AML-193 (cell line): Measurements from ENCODE around the gene YTHDF1.
"Not testable (repeated sequence)": the region's sequence is repeated elsewhere in the genome, so short reads cannot be mapped to it uniquely, and the experiment has no call there.

Experiments
- DNase-seq, 2 experiments: peaks; one replicate each; lab custom pipeline; 2025; lab: John Stamatoyannopoulos, UW

Gene YTHDF1

DNA sequence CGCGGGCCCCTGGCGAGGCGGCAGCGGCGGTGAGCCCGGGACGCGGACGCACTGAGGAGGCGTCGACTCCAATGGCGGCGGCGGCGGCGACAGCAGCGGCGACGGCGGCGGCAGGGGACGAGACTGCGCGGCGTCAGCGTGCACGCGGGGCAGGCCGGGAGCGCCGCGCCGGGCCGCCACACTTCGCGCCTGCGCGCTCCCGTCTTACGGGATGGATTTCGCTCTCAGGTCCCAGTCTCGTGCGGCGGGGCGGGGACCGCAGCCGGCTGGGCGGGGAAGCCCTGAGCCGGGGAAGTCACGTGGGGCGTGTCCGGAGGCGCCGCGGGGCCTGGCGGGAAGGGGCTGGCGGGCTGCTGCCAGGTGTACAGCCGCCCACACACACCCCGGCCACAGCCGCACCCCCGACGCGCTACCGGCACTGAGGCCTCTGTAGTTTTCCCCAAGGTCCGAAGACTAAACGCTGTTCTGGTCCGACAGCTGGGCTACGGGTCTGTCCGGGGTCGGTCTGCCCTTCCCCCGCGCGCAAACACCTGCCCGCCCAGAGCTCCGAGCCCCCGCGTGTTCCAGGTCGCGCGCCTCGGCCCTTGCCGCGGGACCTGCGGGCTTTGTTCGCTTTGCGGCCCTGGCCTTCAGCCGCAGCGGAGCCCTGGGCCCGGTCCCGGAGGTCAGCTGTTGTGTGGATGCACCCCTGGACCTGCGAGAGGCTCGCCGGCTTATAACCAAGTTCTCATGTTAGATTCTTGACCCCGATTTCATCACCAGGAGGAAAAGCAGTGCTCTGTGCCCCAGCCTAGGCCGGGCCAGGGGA is at the start of gene YTHDF1:
Gene YTHDF1, minus strand, starts transcription at position 91 of the 808 bp plus-strand sequence. CDS start 239 bp downstream, outside the sequence.
- DNase-seq = peak; percentile 90 to 91

DNA sequence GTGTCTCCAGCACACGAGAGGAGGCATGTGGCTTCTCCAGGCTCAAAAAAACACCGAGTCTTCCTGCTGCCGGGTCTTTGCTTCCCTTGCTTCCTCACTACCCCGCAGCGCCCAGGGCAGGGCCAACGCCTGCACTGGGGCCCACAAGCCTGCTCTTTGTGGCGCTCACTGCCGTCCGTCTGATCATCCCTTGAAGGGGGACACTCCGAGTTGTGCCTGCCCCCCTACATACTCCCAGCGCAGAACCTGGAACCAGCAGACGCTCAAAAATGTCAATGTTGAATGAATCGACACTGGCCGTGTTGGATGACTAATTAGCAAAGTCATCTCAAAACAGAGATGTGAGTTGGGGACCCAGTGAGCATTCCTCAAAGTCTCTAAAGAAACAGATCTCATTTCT is 48.6 kb upstream of the YTHDF1 start:
- DNase-seq = no peak

DNA sequence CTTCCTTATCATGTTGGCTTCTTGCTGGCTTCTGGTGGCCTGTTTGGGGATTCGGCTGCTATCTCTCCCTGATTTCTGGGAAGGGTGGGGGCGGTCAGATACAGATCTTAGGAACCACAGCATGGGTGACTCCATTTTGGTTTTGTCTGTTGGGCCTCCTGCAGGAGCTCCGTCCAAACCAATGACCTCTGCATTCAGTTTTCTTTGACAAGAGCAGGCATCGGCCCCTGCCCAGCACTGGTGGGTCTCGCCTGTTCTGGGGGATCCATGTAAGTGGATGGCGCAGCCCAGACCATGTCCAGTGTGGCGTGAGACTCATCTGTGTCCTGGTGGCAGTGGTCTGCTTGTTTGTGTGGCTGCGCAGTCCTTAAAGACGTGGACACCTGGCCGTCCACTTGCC is 48.1 kb upstream of the YTHDF1 start:
- no peak for DNase-seq

DNA sequence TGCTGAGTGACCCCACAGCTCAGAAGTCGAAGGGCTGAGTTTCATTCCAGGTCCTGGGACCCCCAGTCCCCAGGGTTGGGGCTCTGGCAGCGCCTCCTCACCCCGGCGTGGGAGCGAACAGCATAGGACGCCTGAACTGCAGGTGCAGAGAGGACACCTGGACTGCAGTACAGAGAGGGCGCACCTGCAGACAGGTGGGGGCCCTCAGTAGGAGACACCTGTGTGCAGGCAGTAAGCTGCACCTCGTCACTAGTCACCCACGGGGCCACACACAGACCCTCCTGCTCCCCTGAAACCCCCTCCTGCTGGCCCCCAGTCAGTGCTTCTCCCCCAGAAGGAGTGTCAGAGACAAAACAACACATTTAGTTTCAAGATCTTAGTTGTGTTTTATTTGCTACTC is 46.9 kb upstream of the YTHDF1 start:
- DNase-seq = no peak

DNA sequence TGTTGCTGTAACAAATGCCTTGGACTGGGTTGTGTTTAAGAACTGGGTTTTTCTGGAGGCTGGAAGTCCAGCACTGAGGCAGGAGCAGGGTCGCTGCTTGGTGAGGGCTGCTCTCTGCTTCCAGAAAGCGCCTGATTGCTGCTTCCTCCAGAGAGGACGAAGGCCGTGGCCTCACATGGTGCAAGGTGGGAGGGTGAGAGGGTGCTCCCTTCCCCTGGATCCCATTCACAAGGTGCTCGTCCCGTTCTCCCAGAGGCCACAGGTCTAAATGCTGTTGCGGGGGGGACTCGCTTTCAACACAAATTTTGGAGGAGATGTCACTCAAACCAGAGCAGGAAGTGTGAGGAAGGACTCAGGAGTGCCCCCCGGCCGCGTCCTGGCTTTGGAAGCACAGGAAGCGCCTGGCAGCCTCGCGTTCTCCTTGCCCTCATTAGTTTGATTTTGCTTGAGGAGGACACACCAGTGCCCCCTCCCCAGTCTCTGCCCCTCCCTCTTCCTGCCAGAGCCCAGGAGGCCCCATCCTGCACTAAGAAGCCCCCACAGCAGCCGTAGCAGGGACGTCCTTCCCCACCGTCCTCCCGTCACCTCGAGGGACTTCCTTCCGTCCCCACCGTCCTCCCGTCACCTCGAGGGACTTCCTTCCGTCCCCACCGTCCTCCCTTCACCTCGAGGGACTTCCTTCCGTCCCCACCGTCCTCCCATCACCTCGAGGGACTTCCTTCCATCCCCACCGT is 46.0 kb upstream of the YTHDF1 start:
- DNase-seq = no peak

DNA sequence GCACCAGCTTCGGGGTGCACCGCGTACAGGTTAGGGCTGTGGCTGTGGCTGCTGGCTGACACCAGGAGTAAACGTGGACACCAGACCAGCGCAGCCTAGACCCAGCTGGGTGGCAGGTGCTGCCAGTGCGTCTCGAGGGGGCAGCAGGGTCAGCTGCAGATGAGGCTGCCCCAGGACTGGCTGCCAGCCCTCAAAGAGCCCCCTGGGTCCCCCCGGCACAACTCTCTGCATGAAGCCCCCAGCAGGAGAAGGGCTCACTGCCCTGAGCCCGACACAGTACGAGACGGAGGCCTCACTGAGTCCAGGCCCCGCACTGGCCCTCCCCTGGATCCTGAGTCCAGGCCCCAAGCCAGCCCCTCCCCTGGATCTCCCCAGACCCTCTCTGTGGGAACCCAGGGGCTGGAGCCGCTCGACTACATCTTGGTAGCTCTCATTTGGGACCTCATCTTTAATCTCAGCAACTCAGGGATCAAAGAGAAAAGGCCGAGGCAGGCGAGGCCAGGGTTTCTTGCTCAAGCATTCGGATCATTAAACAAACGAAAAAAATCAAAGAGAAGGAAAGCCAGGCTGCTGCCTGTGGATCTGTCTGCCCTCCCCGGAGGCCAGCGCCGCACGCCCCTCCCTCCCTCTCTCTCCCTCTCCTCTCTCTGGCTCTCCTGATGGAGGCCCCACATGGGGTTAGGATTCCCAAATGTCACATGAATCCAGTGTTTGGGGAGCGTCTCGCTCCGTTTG is 45.3 kb upstream of the YTHDF1 start:
- no peak for DNase-seq

DNA sequence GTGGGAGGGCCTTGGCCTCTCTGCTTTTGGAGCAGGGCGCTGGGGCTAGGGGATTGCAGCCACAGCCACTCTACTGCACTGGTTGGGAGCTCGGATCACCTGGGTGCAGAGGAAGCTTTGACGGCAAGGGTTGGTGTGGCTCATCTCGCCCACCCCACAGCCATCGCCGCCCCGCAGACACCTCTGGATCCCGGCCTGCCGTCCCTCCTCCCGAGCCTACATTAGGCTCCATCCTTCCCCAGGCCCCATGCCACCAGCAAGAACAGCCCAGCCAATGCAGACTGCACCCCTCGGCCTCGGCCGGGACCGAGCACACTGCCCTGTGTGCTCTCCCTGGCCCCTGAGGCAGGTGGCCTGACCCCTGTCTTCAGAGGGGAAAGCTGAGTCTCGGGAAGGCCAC is 44.6 kb upstream of the YTHDF1 start:
- no peak for DNase-seq

DNA sequence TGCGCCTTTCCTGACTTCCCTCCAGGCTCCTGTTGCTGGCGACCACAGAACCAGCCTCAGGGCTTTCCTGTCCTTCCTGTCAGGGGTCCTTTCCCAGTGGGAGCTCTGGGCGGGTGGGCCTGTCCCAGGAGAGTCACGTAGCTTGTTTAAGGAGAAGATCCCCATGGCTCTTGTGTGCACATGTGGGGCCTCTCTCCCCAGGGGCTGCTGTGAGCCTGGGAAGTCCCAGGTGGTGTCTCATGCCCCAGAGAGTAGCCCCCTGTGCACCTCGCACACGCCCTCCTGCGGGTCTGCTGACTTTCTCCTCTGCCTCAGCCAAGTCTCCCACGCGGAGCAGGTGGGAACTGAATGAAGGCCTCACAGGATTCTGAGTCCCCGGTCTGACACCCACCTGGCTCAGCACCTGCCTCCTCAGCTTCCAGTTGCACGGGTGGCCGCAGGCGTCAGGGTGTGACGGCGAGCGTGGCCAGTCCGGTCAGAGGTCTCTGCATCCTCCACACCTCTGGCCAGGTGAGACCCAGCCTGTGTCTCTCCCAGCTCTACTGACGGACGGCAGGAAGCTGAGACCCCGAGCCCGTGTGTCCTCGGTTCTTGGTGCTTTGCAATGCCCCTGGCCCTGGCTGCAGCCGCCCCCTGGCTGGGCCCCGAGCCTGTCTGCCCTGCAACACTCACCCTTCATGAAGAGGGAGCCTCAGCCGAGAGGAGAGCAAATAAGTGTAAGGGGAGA is 44.0 kb upstream of the YTHDF1 start:
- DNase-seq = no peak

DNA sequence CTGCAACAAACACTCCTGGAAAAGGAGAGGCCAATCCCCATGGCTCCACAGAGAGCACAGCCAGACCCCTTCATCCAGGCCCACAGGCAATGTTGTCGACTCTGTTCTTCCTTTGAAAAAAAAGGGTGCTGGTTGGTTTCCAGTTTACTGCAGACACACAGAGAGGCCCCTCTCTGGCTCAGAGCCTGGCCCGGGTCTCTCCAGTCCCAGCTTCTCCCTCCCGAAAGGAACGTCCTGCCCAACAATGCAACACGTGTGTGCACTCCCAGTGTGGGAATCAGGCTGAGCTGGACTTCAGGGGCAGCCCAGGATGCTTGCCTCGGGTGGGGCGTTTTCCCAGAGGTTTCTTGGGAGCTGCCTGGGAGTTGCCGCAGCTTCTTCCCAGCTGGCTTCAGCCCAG is 42.9 kb upstream of the YTHDF1 start:
- no peak for DNase-seq

DNA sequence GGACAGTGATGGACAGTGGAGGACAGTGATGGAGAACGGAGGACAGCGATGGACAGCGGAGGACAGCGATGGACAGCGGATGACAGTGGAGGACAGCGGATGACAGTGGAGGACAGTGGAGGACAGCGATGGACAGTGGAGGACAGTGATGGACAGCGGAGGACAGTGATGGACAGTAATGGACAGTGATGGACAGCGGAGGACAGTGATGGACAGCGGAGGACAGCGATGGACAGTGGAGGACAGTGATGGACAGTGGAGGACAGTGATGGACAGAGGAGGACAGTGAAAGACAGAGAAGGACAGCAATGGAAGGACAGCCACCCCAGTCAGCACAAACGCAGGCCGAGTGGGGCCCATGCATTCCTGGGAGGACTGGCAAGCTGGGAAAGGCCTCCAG is 41.7 kb upstream of the YTHDF1 start:
- DNase-seq = no peak

DNA sequence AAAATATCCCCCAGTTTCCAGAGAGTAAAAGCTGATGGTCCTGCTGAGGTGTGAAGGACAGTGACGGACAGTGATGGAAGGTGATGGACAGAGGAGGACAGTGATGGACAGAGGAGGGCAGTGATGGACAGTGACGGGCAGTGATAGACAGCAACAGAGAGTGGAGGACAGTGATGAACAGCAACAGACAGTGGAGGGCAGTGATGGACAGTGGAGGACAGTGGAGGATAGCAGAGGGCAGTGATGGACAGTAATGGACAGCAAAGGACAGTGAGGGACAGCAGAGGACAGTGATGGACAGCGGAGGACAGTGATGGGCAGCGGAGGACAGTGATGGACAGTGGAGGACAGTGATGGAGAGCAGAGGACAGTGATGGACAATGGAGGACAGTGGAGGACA is 41.0 kb upstream of the YTHDF1 start:
- no peak for DNase-seq

DNA sequence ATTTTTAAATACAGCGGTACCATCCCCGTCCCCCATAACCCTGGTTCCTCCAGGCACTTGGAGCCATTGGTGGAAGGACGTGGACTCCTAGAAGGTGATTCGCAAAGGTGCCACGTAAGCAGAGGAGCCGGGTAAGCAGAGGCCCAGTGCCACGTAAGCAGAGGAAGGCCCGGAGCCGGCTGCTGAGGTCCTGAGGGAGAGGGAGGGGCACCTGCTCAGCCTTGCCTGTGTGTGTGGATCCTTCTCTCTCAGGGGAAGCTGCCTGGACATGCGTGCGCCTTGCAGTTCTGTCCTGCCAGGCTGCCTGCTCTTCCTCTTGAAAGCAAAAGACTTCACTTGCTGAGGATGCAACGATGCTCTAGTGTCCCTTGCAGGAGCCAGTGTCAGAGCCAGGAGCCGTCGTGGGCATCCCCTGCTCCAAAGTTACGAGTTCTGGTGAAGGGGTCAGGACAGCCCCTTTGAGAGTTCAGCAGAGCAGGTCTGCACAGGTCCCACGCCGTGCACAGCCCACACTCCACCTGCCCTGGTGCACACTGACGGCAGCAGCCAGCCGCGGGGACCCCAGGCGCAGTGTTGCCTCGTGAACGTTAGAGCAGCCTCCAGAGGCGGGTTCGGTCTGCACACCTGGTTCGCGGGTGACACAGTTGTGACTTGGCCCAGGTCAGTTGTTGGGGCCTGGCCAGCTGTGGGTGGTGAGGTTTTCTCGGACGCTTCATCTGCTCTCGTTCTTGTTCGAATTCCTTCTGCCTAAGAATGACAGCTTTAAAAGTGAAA is 40.2 kb upstream of the YTHDF1 start:
- no peak for DNase-seq

DNA sequence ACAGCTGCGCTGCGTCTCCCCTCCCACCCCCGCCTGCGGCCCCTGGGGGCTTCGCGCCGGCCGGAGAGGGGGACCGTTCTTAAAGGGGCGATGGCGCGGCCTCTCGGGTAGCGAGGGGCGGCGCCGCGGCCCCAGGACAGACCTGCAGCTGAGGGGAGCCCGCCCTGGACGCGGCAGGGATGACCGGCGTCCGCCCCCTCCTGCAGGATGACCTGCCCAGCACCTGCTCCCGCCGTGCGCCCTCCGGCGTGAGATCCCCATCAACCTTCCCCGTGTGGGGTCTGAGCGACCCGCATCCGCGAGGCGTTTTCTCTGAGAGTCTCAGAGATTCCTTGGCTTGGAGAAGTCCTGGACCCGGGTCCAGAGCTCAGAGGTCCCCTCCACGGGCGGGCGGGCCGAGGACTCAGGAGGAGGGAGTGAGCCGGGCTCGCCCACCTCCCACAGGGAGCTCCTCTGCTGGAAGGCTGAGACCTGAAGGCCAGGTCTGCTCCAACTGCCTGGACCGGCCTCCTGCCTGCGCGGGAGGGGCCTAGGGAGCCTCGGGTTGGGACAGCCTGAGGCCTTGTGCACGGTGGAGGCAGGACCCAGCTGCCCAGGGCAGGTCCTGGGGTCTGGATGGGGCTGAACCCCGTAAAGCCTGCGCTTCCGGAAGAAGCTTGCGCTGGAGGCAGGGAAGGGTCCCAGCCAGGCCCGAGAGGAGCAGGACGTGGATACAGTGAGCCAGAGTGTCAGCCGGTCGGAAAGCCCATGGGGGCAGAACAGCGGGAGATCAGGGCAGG is 38.9 kb upstream of the YTHDF1 start:
- no peak for DNase-seq

DNA sequence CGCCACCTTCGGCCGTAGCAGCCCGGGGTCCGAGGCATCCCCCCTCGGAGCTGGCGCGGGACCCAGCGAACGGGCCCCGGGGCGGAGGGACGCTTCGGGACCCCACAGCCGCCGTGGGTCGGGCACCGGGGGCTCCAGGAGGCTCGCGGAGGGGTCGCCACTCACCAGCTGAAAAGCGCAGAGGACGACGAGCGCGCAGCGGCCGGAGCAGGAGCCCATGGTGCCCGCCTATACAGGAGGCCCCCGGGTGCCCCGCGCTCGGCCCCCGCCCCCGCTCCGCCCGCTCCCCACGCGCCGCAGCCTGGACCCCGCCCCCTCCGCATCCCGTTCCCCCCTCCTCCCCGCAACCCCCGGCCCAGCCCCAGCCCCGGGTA is 38.3 kb upstream of the YTHDF1 start, which contains the start of gene NKAIN4:
Gene NKAIN4, minus strand, starts transcription at position 232 of the 374 bp plus-strand sequence. Its CDS starts 13 bp downstream, at position 219.
- DNase-seq = no peak

DNA sequence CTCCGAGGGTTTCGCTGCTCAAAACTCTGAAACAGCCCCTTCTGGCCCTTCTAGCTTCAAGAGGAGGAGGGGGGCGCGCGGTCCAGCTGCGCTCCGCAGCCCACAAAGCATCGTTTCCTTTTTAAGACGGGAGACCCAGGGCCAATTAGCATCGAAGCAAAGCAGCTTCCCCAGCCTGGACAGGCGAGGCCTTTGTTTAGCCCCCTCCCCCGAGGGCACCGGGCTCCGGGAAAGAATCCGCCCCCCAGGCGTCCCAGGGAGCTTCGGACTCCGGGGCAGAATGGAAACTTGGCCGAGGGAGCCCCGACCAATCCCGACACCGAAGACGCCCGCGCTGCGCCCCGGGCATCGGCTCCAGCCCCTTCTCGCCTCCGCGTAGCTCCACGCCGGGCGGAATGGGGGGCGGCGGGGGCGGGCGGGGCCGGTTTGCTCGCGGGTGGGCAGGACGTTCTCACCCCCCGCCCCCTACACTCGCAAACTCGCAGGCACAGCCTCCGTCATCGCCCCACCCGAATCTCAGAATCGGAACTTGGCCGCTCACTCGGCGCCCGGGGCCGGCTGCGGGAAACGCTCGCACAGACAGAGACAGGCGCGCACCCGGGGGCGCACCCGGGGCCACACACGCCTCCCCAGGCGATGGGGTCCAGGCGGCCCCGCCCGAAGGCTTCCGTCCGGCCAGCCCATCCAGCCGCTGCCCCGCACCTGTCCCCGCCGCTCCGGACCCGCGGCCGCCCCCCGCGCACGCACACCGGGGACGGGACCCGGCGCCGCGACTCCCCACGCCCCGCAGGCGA is 37.7 kb upstream of the YTHDF1 start:
- no peak for DNase-seq

DNA sequence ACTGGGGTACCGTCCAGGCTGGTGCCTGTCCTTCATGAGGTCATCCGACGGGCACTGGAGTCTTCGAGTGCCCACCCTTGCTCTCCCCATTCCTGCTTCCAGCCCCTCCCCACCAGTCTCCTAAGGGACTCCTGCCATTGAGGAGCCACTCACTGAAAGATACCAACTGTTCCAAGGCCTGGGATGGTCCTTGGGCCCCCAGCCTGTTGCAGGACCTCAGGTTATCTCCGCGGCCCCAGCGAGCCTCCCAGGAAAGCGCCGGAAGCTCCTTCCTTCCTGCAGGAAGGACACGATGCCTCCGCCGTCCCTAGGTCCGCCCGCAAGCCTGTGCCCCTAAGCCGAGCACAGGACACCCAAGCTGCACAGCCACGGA is 37.1 kb upstream of the YTHDF1 start:
- no peak for DNase-seq

DNA sequence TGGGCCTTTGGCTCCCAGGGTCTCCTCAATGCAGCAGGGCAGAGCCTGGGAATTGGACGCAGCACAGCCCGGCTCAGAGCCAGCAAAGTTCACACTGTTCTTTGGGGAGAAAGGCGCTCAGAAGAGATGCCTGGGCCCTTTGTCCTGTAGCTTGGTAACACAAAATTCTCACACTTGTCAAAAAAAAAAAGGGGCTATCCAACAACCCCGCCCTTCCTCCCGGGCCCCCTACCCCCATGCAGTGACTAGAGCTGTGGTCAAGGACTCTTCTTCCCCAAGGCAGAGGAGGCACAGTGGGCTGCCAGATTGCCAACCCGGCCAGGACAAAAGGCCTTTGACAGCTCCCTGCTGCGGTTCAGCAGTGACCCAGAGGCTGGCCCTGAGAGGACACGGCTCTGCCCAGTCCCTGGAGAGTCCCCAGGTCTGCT is 36.4 kb upstream of the YTHDF1 start:
- no peak for DNase-seq

DNA sequence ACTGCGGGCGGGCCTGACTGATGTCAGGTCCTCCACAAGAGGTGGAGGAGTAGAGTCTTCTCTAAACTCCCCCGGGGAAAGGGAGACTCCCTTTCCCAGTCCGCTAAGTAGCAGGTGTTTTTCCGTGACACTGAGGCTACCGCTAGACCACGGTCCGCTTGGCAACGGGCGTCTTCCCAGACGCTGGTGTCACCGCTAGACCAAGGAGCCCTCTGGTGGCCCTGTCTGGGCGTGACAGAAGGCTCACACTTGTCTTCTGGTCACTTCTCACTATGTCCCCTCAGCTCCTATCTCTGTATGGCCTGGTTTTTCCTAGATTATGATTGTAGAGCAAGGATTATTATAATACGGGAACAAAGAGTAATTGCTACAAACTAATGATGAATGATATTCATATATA is 35.4 kb upstream of the YTHDF1 start:
- not testable (repeated sequence) for DNase-seq

DNA sequence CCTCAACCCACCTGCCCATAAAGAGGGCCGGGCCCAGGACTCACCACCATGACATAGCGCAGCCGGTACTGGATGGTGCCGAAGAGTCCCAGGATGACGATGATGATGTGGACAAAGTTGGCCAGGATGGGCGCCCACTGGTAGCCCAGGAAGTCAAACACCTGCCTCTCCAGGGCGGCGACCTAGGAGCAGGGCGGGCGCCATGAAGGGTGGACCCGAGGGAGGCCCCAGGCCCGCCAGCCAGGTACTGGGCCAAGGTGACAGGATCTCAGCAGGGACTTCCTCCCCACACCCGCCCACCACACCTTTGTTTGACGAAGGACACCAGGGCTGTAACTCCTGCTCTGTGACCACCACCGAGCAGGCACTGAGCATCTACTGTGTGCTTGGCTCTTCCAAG is 34.0 kb upstream of the YTHDF1 start:
- no peak for DNase-seq
